ENCODE results near the gene GUCY1A2.

GRCh38 chr11:106708348-106708747 is 309.9 kb downstream of the GUCY1A2 start:
- TF ChIP-seq, protein P1, sequence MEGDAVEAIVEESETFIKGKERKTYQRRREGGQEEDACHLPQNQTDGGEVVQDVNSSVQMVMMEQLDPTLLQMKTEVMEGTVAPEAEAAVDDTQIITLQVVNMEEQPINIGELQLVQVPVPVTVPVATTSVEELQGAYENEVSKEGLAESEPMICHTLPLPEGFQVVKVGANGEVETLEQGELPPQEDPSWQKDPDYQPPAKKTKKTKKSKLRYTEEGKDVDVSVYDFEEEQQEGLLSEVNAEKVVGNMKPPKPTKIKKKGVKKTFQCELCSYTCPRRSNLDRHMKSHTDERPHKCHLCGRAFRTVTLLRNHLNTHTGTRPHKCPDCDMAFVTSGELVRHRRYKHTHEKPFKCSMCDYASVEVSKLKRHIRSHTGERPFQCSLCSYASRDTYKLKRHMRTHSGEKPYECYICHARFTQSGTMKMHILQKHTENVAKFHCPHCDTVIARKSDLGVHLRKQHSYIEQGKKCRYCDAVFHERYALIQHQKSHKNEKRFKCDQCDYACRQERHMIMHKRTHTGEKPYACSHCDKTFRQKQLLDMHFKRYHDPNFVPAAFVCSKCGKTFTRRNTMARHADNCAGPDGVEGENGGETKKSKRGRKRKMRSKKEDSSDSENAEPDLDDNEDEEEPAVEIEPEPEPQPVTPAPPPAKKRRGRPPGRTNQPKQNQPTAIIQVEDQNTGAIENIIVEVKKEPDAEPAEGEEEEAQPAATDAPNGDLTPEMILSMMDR (IDR thresholded peaks at IDR 0.05): no peak
- TF ChIP-seq POLR2A (IDR thresholded peaks at IDR 0.05): no peak

Data from uterus (tissue), 2 donors.